GM11168 (cell line): ENCODE data around the gene CLSTN1.
"Not testable (repeated sequence)": the region's sequence is repeated elsewhere in the genome, so short reads cannot be mapped to it uniquely, and the experiment has no call there.

Source experiments
- in situ Hi-C: fragments of 300-500 bp; cut with MboI; formaldehyde crosslinking; loops from one replicate; pipeline ENCODE4 v1.12.0; 2022; ENCODE audit warnings: low sequenced_read_pairs; ENCODE audit not compliant: unreplicated experiment

Gene CLSTN1

GRCh38 chr1:9774712-9775679 is 48.8 kb downstream of the CLSTN1 start:
- in situ Hi-C loops = no loop called here

DNA sequence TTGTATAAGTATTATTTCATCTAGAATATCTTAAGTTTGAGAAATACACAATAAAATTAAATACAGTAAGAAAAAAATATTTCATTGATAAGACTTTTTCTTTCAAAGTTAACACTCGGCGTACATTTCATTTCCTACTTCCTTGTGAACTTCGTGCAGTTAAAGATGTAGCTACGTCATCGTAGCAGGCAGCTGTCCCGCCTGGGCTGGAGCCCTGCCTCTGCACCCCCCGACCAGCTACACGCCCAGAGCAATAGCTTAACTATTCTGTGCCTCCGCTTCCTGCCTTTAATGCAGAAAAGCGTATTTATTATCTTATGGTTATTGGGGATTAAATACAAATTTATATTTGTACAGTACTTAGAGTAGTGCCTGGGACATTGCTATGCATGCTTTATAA is 53.5 kb downstream of the CLSTN1 start:
- in situ Hi-C loops = no loop called here

DNA sequence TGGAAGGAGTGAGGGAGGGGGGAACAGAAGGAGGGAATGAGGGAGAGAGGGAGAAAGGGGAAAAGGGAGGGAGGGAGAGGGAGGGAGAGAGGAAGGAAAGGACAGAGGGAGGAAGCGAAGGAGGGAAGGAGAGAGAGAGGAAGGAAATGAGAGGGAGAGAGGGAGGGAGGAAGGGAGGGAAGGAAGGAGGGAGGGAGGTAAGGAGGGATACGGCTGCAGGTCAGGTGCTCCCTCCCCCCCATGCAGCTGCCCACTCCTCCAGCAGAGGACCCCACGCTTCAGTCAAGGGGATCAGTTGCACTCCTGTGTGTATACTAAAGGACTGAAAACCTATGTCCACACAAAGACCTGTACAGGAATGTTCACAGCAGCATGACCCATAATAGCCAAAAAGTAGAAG is 54.8 kb downstream of the CLSTN1 start:
- in situ Hi-C loops = no loop called here

DNA sequence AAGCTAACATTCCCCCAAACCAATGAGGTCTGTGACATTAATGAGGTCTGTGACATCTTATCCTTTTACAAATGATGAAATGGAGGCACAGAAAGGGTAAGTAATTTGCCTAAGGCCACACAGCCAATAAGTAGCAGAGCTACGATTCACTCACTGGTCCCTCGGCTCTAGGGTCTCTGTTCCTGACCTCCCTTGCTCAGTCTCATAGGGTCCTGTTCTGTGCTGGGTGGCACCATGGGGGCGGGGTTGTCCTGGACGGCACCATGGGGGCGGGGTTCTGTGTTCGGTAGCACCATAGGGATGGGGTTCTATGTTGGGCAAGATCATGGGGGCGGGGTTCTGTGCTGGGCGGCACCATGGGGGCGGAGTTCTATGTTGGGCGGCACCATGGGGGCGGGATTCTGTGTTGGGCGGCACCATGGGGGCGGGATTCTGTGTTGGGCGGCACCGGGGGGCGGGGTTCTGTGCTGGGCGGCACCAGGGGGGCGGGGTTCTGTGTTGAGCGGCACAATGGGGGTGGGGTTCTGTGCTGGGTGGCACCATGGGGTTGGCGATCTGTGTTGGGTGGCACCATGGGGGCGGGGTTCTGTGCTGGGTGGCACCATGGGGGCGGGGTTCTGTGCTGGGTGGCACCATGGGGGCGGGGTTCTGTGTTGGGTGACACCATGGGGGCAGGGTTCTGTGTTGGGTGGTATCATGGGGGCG is 55.6 kb downstream of the CLSTN1 start:
- in situ Hi-C loops = no loop called here

DNA sequence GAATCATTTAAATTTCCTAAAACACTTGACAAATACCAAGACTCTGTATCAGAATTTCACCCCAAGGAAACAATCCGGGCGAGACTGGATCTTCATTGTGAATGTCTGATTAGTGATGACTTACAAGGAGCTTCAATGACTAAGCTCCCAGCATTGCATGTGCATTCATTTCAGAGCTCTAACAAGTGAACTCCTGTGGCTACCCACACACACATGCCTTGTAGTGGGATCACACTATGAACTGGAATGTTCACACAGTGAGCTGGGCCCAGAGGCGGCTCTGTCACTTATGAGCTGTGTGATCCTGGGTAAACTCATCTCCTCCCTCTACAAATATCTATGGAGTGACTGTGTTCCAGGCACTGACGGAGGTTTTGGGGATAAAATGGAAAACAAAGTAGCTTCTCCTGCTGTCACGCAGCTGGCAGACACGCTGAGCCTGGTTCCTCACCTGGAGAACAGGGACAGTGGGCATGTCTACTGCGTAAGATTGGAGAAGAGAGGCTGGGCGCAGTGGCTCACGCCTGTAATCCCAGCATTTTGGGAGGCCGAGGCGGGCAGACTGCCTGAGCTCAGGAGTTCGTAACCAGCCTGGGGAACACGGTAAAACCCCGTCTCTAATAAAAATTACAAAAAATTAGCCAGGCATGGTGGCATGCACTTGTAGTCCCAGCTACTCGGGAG is 56.9 kb downstream of the CLSTN1 start:
- in situ Hi-C loops = no loop called here

DNA sequence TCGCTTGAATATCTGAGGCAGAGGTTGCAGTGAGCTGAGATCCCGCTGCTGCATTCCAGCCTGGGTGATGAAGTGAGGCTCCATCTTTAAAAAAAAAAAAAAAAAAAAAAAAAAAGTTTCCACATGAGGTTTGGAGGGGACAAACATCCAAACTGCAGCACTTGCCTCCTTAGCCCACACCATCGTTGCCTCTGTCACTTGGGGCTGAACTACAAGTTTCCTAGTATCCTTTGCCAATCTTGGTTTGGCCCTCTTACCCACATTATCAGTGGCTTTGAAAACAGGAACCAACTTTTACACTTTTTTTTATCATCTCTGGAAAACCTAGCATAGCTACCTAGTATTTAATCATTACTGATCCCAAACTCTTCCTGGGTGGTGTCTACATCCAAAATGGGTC is 59.2 kb downstream of the CLSTN1 start:
- in situ Hi-C loops = no loop called here

DNA sequence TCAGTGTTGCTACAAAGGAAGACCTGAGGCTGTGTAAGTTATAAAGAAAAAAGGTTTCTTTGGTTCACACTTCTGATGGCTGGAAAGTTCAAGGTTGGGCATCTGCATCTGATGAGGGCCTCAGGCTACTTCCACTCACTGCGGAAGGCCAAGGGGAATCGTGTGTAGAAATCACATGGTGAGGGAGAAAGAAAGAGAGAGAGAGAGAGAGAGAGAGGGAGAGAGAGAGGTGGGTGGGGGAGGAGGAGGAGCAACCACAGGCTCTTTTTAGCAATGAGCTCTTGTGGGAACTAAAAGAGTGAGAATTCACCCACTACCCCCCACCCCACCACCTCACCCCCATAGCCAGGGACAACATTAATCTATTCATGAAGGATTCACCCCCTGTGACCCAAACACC is 59.9 kb downstream of the CLSTN1 start:
- in situ Hi-C loops = no loop called here

GRCh38 chr1:9762446-9762845 is 61.3 kb downstream of the CLSTN1 start:
- in situ Hi-C loops = not testable (repeated sequence)

DNA sequence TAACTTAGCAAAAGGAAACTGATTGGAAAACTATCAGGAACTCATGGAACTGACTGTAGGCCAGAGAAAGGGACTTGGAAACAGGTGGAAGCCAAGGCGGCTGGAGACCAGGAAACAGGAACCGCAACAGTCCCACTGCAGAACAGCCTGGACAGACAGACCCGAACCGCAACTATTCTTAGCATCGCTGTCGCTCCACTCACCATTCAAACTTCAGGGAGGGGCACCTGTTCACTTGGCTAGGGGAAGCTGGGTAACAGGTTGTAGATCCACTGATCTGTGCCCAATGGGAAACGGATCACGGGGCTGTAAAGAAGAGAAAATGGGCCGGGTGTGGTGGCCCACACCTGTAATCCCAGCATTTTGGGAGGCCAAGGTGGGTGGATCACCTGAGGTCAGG is 61.9 kb downstream of the CLSTN1 start:
- in situ Hi-C loops = no loop called here

DNA sequence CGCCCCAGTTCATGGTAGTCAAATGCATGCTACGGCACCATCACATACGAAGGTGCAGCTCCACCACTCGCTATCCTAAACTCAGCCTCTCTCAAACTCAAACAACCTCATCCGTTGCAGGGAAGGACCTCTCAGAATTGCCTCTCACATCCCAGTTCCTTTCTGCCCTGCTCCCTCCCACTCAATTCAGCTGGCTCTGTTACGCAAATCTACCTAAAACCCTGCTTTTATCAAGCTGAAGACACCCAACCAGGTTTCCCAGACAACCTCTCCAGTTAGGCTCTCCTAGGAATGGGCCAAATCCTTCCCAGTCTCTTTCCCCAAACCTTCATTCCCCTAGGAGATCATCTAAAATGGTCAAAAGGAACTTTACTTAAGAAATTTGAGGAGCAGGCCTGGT is 62.9 kb downstream of the CLSTN1 start:
- in situ Hi-C loops = no loop called here

DNA sequence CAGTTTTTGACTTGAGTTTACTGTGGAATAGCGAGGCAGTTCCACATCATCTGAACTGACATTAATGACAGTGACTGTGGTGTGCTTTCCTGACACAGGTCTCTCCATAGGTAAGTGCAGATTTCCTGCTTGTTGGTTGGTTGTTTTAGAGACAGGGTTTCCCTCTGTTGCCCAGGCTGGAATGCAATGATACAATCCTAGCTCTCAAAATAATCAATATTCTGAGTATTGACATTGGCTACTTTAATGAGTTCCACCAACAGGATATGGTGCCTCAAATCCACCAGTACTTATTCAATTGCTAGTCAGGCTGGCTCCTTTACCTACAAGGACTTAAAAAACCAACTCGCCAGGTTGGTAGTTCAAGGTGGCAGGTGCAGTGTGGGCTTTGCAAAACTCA is 63.8 kb downstream of the CLSTN1 start:
- in situ Hi-C loops = no loop called here

- in situ Hi-C loops = no loop called here
These were observed 65.1 kb downstream of the CLSTN1 start for GRCh38 chr1:9758559-9759121.

- in situ Hi-C loops = no loop called here
These were observed 68.2 kb downstream of the CLSTN1 start for GRCh38 chr1:9755441-9755995.

DNA sequence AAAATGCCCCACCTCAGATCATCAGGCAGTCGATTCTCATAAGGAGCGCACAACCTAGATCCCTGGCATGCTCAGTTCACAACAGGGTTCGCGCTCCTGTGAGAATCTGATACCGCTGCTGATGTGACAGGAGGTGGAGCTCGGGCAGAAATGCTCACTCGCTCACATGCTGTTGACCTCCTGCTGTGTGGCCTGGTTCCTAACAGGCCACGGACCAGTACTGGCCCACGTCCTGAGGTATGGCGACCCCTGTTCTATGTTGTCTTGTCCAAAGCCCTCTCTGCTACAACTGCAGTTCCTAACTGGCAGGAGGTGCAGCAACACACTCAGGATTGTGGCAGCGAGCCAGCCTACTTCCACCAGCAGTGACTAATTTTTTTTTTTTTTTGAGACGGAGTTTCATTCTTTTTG is 70.6 kb downstream of the CLSTN1 start:
- in situ Hi-C loops = no loop called here

GRCh38 chr1:9751971-9752370 is 71.8 kb downstream of the CLSTN1 start:
- in situ Hi-C loops = no loop called here

GRCh38 chr1:9749361-9749760 is 74.4 kb downstream of the CLSTN1 start:
- in situ Hi-C loops = no loop called here

- in situ Hi-C loops = not testable (repeated sequence)
These were observed 75.4 kb downstream of the CLSTN1 start for GRCh38 chr1:9748391-9748790.

DNA sequence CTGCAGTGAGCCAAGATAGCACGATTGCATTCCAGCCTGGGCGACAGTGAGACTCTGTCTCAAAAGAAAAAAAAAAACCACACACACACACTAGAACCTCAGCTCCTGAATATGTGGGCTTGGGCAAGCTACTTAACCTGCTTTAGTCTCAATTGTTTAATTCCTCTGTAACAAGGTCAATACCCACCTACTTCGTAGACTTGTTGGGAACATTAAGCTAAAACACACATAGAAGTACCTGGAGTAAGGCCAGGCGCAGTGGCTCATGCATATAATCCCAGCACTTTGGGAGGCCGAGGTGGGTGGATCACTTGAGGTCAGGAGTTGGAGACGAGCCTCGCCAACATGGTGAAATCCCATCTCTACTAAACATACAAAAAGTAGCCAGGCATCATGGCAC is 77.1 kb downstream of the CLSTN1 start:
- in situ Hi-C loops = no loop called here

DNA sequence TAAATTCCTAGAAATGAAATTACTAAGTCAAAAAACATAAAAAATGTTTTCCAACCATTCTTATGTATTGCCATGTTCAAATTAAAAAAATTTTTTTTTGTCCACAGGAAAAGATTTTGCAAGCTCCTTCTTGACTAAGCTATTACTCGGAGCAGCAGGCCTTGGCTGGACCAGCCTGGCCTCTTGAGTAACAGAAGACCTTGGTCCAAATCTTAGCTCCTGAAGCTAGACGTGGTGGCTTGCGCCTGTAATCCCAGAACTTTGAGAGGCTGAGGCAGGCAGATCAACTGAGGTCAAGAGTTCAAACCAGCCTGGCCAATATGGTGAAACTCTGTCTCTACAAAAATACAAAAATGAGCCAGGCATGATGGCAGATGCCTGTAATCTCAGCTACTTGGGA is 77.6 kb downstream of the CLSTN1 start:
- in situ Hi-C loops = no loop called here

GRCh38 chr1:9744106-9744799 is 79.5 kb downstream of the CLSTN1 start:
- in situ Hi-C loops = no loop called here
